Panc1 (cell line): Measurements from ENCODE around the gene GRK3. TPM values are rescaled to one million over a fixed set of nuclear protein-coding genes. Genes with fewer than 3 reads are reported as not detected.

Experiments
- ATAC-seq: fragments of 200-7000 bp; cut with Tn5 transposase; 2 replicates; pipeline ENCODE4 v1.9.1; 2020; ENCODE audit warnings: mild to moderate bottlenecking, moderate library complexity
- BruUV-seq: library from RNA; stranded (reverse); fragments of 400-500 nt; replicated peaks from 2 replicates; lab custom pipeline; 2021; lab: Mats Ljungman, UMichigan
- CTCF ChIA-PET: fragments of 300-600 bp; sonication (Branson Sonifier 250); formaldehyde crosslinking; loops from one replicate; lab custom pipeline; 2022; ENCODE audit warnings: antibody characterized with exemption; lab: Charles Lee
- POLR2A ChIA-PET: fragments of 300-600 bp; sonication (Branson Sonifier 250); formaldehyde crosslinking; loops from one replicate; lab custom pipeline; 2022; ENCODE audit warnings: antibody characterized with exemption; lab: Charles Lee
- DNase-seq: peaks from one replicate; pipeline ENCODE4 v3.0.0-alpha.2; 2010; ENCODE audit warnings: low read depth, low spot score
- H3K27ac ChIP-seq: 2 replicates; pipeline ENCODE4 v1.5.1; 2011; ENCODE audit warnings: mild to moderate bottlenecking, low read length, inconsistent platforms
- H3K27me3 ChIP-seq: fragments of 200-500 bp; sonication (Bioruptor generic); 2 replicates; pipeline ENCODE4 v1.6.0; 2014; ENCODE audit warnings: low read length, inconsistent platforms; ENCODE audit not compliant: control insufficient read depth, insufficient read depth
- H3K36me3 ChIP-seq: fragments of 200-500 bp; sonication (Bioruptor generic); 2 replicates; pipeline ENCODE4 v1.5.1; 2014; ENCODE audit warnings: inconsistent platforms, mild to moderate bottlenecking, low read length, moderate library complexity; ENCODE audit not compliant: control insufficient read depth, insufficient read depth
- H3K4me1 ChIP-seq: 2 replicates; pipeline ENCODE4 v1.5.1; 2011; ENCODE audit warnings: inconsistent platforms, mild to moderate bottlenecking, low read length, moderate library complexity; ENCODE audit not compliant: control insufficient read depth, insufficient read depth
- H3K4me3 ChIP-seq, 2 experiments: 2 replicates each; pipeline ENCODE4 v1.5.1; 2011 to 2012; ENCODE audit warnings: low read depth in 2 of 2, low read length in 2 of 2, mild to moderate bottlenecking in 2 of 2, inconsistent platforms in 1 of 2, moderate library complexity in 1 of 2
- H3K9me3 ChIP-seq: fragments of 200-500 bp; sonication (Bioruptor generic); 2 replicates; pipeline ENCODE4 v1.5.1; 2014; ENCODE audit warnings: low read depth, mild to moderate bottlenecking, inconsistent platforms, low read length, moderate library complexity; ENCODE audit not compliant: control insufficient read depth, insufficient read depth
- POLR2AphosphoS5 ChIP-seq: IDR thresholded peaks from 2 replicates; pipeline ENCODE4 v1.6.1; 2012; ENCODE audit warnings: mild to moderate bottlenecking, low read depth, low read length, moderate library complexity
- SIN3A ChIP-seq: IDR thresholded peaks from 2 replicates; pipeline ENCODE4 v1.6.1; 2012; ENCODE audit warnings: low read depth, mild to moderate bottlenecking, low read length, moderate library complexity, borderline replicate concordance; ENCODE audit not compliant: insufficient read depth
- TCF7L2 ChIP-seq: IDR thresholded peaks from 2 replicates; pipeline ENCODE4 v1.6.1; 2011; ENCODE audit warnings: mild to moderate bottlenecking, low read depth, low read length, inconsistent platforms
- in situ Hi-C: cut with HindIII; loops from 2 replicates; pipeline ENCODE4 v1.10.0; 2016; ENCODE audit warnings: low sequenced_read_pairs, low pct_unique_long_range_greater_than_20kb
- intact Hi-C: fragments of 100-400 bp; cut with micrococcal nuclease; formaldehyde crosslinking; loops from one replicate; pipeline ENCODE4 v1.10.0; 2022; ENCODE audit not compliant: unreplicated experiment
- total RNA-seq: library from RNA; stranded (reverse); gene quantifications from one replicate; pipeline ENCODE4 v1.2.1, GENCODE V29; 2021; ENCODE audit not compliant: unreplicated experiment
- TF ChIP-seq, protein P1 (sequence below), 2 experiments: IDR thresholded peaks; 2 replicates each; pipeline ENCODE4 v1.6.1; 2011 to 2012; ENCODE audit warnings: low read depth in 2 of 2, control low read depth in 1 of 2, low read length in 1 of 2, mild to moderate bottlenecking in 1 of 2, moderate library complexity in 1 of 2; ENCODE audit not compliant: insufficient read depth in 1 of 2
- TF ChIP-seq, protein P2 (sequence below): fragments of 450-650 bp; IDR thresholded peaks from 2 replicates; pipeline ENCODE4 v1.5.1; 2017; ENCODE audit warnings: mild to moderate bottlenecking

Gene GRK3
- total RNA-seq, 1 experiment from 2014 or later, result 12.0 TPM

DNA sequence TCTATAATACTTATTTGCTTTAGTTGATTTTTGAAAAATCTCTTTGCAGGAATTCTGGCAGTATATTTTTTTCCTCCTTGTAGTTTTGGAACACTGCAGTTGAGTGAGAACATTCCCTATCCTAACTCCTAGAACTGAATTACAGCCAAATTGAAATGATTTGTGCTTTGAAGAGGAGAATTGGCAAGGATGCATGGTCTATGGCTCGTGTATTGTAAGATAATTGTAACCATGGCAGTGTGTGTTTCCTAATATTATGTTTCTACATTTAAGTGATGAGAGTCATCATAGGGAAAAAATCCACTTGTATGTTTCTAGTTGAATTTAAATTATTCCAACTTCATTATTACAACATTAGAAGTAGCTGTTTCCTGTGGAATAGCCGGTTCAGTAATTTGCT is 96.6 kb downstream of the GRK3 start:
- Histone ChIP-seq H3K4me3 (no peak overlapping the region), H3K27ac (no peak overlapping the region), H3K4me1 (no peaks in the 10 kb centered on the region), H3K9me3 (no peaks in the 10 kb centered on the region), H3K27me3 (no peaks in the 10 kb centered on the region), H3K36me3 (no peaks in the 10 kb centered on the region)
- in situ Hi-C loops, result no loop called here
- CTCF ChIA-PET, result no interaction called here
- DNase-seq, result no peak
- no TSS peak for BruUV-seq
- no peak for ATAC-seq
- POLR2A ChIA-PET, result no interaction called here
- intact Hi-C loops, result no loop called here
- TF ChIP-seq POLR2AphosphoS5 (no peak), TCF7L2 (no peak), SIN3A (no peak)
- TF ChIP-seq, protein P1, sequence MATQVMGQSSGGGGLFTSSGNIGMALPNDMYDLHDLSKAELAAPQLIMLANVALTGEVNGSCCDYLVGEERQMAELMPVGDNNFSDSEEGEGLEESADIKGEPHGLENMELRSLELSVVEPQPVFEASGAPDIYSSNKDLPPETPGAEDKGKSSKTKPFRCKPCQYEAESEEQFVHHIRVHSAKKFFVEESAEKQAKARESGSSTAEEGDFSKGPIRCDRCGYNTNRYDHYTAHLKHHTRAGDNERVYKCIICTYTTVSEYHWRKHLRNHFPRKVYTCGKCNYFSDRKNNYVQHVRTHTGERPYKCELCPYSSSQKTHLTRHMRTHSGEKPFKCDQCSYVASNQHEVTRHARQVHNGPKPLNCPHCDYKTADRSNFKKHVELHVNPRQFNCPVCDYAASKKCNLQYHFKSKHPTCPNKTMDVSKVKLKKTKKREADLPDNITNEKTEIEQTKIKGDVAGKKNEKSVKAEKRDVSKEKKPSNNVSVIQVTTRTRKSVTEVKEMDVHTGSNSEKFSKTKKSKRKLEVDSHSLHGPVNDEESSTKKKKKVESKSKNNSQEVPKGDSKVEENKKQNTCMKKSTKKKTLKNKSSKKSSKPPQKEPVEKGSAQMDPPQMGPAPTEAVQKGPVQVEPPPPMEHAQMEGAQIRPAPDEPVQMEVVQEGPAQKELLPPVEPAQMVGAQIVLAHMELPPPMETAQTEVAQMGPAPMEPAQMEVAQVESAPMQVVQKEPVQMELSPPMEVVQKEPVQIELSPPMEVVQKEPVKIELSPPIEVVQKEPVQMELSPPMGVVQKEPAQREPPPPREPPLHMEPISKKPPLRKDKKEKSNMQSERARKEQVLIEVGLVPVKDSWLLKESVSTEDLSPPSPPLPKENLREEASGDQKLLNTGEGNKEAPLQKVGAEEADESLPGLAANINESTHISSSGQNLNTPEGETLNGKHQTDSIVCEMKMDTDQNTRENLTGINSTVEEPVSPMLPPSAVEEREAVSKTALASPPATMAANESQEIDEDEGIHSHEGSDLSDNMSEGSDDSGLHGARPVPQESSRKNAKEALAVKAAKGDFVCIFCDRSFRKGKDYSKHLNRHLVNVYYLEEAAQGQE (IDR thresholded peaks at IDR 0.05; ENCODE audit: insufficient read depth in 1 of 2, low read depth in 2 of 2, low read length in 1 of 2), result no peak
- TF ChIP-seq, protein P2, sequence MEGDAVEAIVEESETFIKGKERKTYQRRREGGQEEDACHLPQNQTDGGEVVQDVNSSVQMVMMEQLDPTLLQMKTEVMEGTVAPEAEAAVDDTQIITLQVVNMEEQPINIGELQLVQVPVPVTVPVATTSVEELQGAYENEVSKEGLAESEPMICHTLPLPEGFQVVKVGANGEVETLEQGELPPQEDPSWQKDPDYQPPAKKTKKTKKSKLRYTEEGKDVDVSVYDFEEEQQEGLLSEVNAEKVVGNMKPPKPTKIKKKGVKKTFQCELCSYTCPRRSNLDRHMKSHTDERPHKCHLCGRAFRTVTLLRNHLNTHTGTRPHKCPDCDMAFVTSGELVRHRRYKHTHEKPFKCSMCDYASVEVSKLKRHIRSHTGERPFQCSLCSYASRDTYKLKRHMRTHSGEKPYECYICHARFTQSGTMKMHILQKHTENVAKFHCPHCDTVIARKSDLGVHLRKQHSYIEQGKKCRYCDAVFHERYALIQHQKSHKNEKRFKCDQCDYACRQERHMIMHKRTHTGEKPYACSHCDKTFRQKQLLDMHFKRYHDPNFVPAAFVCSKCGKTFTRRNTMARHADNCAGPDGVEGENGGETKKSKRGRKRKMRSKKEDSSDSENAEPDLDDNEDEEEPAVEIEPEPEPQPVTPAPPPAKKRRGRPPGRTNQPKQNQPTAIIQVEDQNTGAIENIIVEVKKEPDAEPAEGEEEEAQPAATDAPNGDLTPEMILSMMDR, result no peak

DNA sequence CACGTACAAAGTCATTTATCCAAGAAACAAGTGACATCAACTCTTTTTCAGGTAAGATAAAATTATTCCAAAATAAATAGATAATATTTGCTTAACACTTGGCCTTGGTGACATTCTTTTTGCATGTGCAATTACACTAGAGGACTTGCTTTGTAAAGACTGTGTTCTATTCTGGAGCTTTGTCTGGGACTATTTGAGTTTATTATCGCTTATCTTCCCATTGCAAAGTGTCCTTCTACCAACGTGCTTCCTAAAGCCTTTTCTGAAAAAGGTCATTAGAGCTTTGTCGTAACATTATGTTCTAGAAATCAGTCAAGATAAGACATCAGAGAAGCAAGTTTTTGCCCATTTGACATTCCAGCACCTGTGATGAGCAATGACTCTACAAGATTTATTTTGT is 99.2 kb downstream of the GRK3 start:
- Histone ChIP-seq H3K36me3 (no peaks in the 10 kb centered on the region), H3K4me1 (no peaks in the 10 kb centered on the region), H3K27ac (no peak overlapping the region), H3K9me3 (no peaks in the 10 kb centered on the region), H3K4me3 (no peak overlapping the region), H3K27me3 (no peaks in the 10 kb centered on the region)
- DNase-seq (no peak), ATAC-seq (no peak)
- in situ Hi-C loops (no loop called here), intact Hi-C loops (no loop called here)
- TF ChIP-seq, protein P1 (IDR thresholded peaks at IDR 0.05; ENCODE audit: insufficient read depth in 1 of 2, low read depth in 2 of 2, low read length in 1 of 2), result no peak
- TF ChIP-seq POLR2AphosphoS5, result no peak
- TF ChIP-seq TCF7L2, result no peak
- no peak for TF ChIP-seq SIN3A
- TF ChIP-seq, protein P2, result no peak
- ChIA-PET POLR2A (no interaction called here), CTCF (no interaction called here)
- BruUV-seq, result no TSS peak
